Omental fat pad (tissue), 4 donors: ENCODE data around the gene RNU5D-1. TPM values are rescaled to one million over a fixed set of nuclear protein-coding genes. Genes with fewer than 3 reads are reported as not detected.
"Not testable (repeated sequence)": the region's sequence is repeated elsewhere in the genome, so short reads cannot be mapped to it uniquely, and the experiment has no call there.

Experiments
- ATAC-seq: fragments of 150-250 bp; one replicate; pipeline ENCODE4 v1.9.1; 2016; ENCODE audit warnings: mild to moderate bottlenecking, moderate library complexity; ENCODE audit not compliant: low FRiP score
- DNase-seq: peaks from one replicate; pipeline ENCODE4 v3.0.0-alpha.2; 2019; ENCODE audit warnings: low spot score
- CTCF ChIP-seq, 3 donors: fragments of 450-650 bp; IDR thresholded peaks; one replicate each; pipeline ENCODE4 v1.5.1; 2016 to 2017; ENCODE audit warnings: antibody characterized with exemption in 3 of 3, mild to moderate bottlenecking in 3 of 3, moderate library complexity in 2 of 3
- total RNA-seq, 4 donors: library from RNA; depleted of rRNA; stranded (reverse); fragments of >200 nt; gene quantifications; one replicate each; pipeline ENCODE4 v1.1.0, GENCODE V29; 2016

Gene RNU5D-1
- total RNA-seq, 4 donors from 2014 or later, result not detected

GRCh38 chr1:44775930-44776729, 45.2 kb upstream of the RNU5D-1 start:
- no peak for TF ChIP-seq CTCF (IDR thresholded peaks at IDR 0.05)
- DNase-seq (no peak), ATAC-seq (peak; percentile 5)

DNA sequence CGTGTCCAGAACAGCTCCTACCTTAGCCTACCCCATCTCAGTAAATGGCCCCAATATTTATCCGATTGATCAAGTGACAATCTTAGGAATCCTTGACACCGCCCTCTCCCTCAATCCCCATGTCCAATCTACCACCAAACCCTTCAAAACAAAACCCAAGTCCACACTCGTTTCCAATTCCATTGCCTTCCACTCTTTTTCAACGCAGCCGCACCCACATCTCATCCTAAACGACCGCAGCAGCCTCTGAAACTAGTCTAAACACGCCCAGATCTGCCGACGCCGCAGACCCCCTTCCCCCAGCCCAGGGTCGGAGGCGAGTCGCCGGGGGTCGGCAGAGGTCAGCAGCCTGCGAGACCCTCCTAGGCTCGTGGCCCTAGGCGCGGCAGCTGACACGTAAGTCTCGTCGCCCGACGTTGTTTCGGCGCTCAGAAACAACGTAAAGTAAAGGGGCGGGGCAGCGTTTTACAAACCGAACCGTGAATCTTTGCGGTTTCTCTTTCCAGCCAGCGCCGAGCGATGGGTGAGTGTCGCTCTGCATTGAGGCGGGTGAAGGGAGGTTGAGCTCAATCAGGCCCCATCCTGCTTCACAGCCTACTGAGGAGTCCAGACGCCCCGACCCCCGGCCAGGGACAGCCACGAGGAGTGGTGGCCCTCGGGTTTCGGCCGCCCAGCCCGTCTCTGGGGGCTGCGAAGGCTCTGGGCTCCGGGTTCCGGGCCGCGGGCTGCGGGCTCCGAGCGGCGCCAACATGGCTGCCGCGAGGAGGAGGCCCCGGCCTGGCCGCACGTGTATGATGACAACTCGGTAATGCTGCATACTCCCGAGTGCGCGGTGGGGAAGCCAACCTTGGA, 44.3 kb upstream of the RNU5D-1 start, which contains the start of gene RPS8:
Gene RPS8, plus strand, starts transcription at position 463 of the 852 bp plus-strand sequence. Its CDS starts 57 bp downstream, at position 520.
- TF ChIP-seq CTCF (IDR thresholded peaks at IDR 0.05), result no peak

GRCh38 chr1:44766421-44766820, 35.5 kb upstream of the RNU5D-1 start:
- ATAC-seq, result not testable (repeated sequence)

More for the DNA sequence above, 44.3 kb upstream of the RNU5D-1 start, which contains the start of gene RPS8:
- ATAC-seq, result peak; percentile 90
- DNase-seq, result peak; percentile 87

GRCh38 chr1:44760876-44761275, 29.9 kb upstream of the RNU5D-1 start:
- ATAC-seq, result no peak
- DNase-seq, result no peak
- TF ChIP-seq CTCF (IDR thresholded peaks at IDR 0.05), result no peak

More at GRCh38 chr1:44766421-44766820, 35.5 kb upstream of the RNU5D-1 start:
- DNase-seq, result not testable (repeated sequence)

DNA sequence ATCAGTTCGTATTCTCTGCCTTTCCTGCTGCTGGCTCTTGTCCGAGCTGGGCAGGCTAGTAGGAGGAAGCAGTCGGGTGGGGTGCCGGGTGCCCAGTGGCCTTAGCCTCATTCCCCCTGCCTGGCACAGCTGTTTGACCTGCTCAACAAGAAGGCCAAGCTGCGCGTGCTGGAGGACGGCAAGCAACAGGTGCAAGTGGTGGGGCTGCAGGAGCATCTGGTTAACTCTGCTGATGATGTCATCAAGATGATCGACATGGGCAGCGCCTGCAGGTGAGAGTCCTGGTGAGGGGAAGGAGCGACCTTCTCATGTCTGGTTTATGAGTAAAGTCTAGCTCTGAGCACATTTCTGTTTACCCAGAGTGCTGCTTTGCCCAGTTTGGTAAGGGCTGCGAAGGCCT, 28.1 kb upstream of the RNU5D-1 start:
- no peak for TF ChIP-seq CTCF (IDR thresholded peaks at IDR 0.05)
- DNase-seq, result no peak
- no peak for ATAC-seq

DNA sequence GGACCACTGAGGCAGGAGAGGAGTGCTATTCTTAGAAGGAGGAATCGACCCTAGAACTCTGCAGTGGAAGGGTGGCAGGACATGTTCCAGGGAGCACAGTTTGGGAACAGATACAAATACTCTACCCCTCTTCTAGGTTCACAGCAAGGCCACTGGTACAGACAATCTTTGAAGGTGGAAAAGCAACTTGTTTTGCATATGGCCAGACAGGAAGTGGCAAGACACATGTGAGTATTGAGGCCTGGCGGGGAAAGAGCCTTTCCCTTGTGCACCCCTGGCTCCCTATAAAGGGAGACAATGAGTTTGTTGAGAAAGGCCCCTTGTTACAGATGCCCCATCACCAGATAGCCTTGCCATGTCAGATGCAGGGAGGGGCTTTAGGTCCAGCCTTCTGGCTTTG, 26.4 kb upstream of the RNU5D-1 start:
- DNase-seq (no peak), ATAC-seq (no peak)
- TF ChIP-seq CTCF (IDR thresholded peaks at IDR 0.05), result no peak

DNA sequence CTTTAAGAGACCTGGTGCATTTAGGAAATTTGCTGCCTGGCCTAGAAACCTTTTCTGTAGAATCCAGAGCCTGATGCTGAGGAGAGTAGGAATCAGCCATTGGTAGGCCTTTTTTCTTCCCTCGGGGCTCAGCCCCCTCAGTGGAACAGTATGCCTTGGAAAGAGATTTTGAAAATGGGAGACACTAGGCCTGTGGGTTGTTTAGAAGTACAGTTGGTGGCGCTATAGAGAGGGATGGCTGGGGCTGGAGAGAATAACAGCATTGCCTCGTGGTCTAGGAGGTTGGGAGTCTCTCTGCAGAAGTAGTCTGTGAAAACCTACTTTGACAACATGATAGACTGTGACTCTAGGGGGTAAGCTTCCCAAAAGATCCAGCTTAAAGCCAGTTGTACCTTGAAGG, 16.9 kb upstream of the RNU5D-1 start:
- ATAC-seq (no peak), DNase-seq (no peak)
- no peak for TF ChIP-seq CTCF (IDR thresholded peaks at IDR 0.05)
